Inferior parietal cortex (tissue), 1 donor: ENCODE data around the gene HOXB6.

Source experiments
- DNase-seq: peaks from one replicate; pipeline ENCODE4 v3.0.0-alpha.2; 2016; ENCODE audit errors: extremely low spot score

The HOXB6 gene

GRCh38 chr17:48565925-48566710, 38.7 kb downstream of the HOXB6 start:
- no peak for DNase-seq

- DNase-seq = no peak
Measured at GRCh38 chr17:48565022-48565554, 39.7 kb downstream of the HOXB6 start.

- no peak for DNase-seq
Measured at GRCh38 chr17:48564188-48565021, 40.4 kb downstream of the HOXB6 start.

GRCh38 chr17:48563867-48564187, 41.0 kb downstream of the HOXB6 start:
- DNase-seq = no peak

- DNase-seq = no peak
Measured at GRCh38 chr17:48563385-48563838, 41.4 kb downstream of the HOXB6 start.

- no peak for DNase-seq
Measured at GRCh38 chr17:48562934-48563333, 41.9 kb downstream of the HOXB6 start.

- no peak for DNase-seq
Measured at GRCh38 chr17:48561884-48562810, 42.6 kb downstream of the HOXB6 start.

GRCh38 chr17:48559840-48560817, 44.7 kb downstream of the HOXB6 start:
- DNase-seq = no peak

GRCh38 chr17:48559122-48559839, 45.5 kb downstream of the HOXB6 start:
- no peak for DNase-seq

GRCh38 chr17:48558831-48559121, 46.0 kb downstream of the HOXB6 start:
- DNase-seq = no peak

- DNase-seq = no peak
Measured at GRCh38 chr17:48558057-48558830, 46.5 kb downstream of the HOXB6 start.

GRCh38 chr17:48556576-48557401, 48.0 kb downstream of the HOXB6 start:
- DNase-seq = no peak

- DNase-seq = no peak
Measured at GRCh38 chr17:48556229-48556575, 48.6 kb downstream of the HOXB6 start.

- DNase-seq = no peak
Measured at GRCh38 chr17:48555258-48556228, 49.2 kb downstream of the HOXB6 start.

GRCh38 chr17:48554412-48555257, 50.2 kb downstream of the HOXB6 start:
- DNase-seq = no peak

GRCh38 chr17:48553826-48554225, 51.0 kb downstream of the HOXB6 start:
- no peak for DNase-seq
